Astrocyte of the spinal cord (primary cell): ENCODE measurements around the gene ECSCR.
"Not testable (repeated sequence)": the region's sequence is repeated elsewhere in the genome, so short reads cannot be mapped to it uniquely, and the experiment has no call there.

Experiments used
- DNase-seq: peaks from one replicate; pipeline ENCODE4 v3.0.0; 2011; ENCODE audit warnings: low read depth, low spot score
- H3K4me3 ChIP-seq: 2 replicates; pipeline ENCODE4 v1.5.1; 2011; ENCODE audit warnings: low read depth, mild to moderate bottlenecking, low read length, moderate library complexity
- CTCF ChIP-seq: IDR thresholded peaks from 2 replicates; pipeline ENCODE4 v1.5.1; 2012; ENCODE audit warnings: low read depth, mild to moderate bottlenecking, low read length, inconsistent platforms
- in situ Hi-C: cut with HindIII; loops from 2 replicates; pipeline ENCODE4 v1.10.0; 2017; ENCODE audit warnings: low sequenced_read_pairs

The ECSCR gene

GRCh38 chr5:139494256-139494655 is 31.7 kb upstream of the ECSCR start:
- in situ Hi-C loops = no loop called here
- TF ChIP-seq CTCF = no peak
- DNase-seq = no peak
- H3K4me3 ChIP-seq = no peak overlapping the region

GRCh38 chr5:139492700-139493192 is 30.2 kb upstream of the ECSCR start:
- no peak for TF ChIP-seq CTCF
- H3K4me3 ChIP-seq = no peak overlapping the region
- no peak for DNase-seq
- in situ Hi-C loops = no loop called here

- in situ Hi-C loops = no loop called here
- no peak for DNase-seq
- TF ChIP-seq CTCF = no peak
- H3K4me3 ChIP-seq = no peak overlapping the region
Observed at GRCh38 chr5:139488260-139488659, 25.7 kb upstream of the ECSCR start.

GRCh38 chr5:139486201-139486600 is 23.7 kb upstream of the ECSCR start:
- no peak overlapping the region for H3K4me3 ChIP-seq
- in situ Hi-C loops = no loop called here
- no peak for TF ChIP-seq CTCF
- DNase-seq = no peak

GRCh38 chr5:139482890-139483208 is 20.3 kb upstream of the ECSCR start:
- H3K4me3 ChIP-seq, DNase-seq, in situ Hi-C loops: not testable (repeated sequence)

GRCh38 chr5:139482050-139482889 is 19.7 kb upstream of the ECSCR start, which contains the start of gene STING1:
Gene STING1, minus strand, starts transcription at chr5:139482758. Its CDS starts 1,054 bp downstream, at chr5:139481704.
- no peak for TF ChIP-seq CTCF
- peak within 1 kb of the TSS; percentile 57 for H3K4me3 ChIP-seq
- DNase-seq = peak; percentile 96
- in situ Hi-C loops = no loop called here

GRCh38 chr5:139481580-139482049 is 19.1 kb upstream of the ECSCR start:
- peak; percentile 33 for TF ChIP-seq CTCF
- no peak for DNase-seq
- H3K4me3 ChIP-seq = peak overlapping the region; percentile 57
- in situ Hi-C loops = no loop called here
